Measurements from ENCODE around the gene RIMS4.
"Not testable (repeated sequence)": the region's sequence is repeated elsewhere in the genome, so short reads cannot be mapped to it uniquely, and the experiment has no call there.

The RIMS4 gene

DNA sequence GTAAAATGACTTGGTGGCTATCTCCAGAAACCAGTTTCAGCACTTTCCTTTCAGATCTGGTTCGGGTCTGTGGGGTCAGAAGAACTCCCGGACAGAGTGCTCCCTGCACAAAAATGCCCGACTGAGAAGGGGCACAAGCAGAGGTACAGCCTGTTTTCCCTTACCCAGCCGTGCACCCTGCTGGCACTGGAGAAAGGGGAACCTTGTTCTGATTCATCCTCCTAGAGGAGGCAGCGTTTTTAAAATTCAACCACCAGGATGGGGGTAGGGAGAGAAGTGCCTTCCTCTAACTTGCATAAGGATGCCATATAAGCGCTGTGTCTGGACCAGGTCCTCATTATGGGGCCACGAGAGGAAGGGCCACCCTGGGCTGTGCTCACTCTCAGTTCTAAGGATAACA lies 17.6 kb downstream of the RIMS4 start:
- DNase-seq: no peak

DNA sequence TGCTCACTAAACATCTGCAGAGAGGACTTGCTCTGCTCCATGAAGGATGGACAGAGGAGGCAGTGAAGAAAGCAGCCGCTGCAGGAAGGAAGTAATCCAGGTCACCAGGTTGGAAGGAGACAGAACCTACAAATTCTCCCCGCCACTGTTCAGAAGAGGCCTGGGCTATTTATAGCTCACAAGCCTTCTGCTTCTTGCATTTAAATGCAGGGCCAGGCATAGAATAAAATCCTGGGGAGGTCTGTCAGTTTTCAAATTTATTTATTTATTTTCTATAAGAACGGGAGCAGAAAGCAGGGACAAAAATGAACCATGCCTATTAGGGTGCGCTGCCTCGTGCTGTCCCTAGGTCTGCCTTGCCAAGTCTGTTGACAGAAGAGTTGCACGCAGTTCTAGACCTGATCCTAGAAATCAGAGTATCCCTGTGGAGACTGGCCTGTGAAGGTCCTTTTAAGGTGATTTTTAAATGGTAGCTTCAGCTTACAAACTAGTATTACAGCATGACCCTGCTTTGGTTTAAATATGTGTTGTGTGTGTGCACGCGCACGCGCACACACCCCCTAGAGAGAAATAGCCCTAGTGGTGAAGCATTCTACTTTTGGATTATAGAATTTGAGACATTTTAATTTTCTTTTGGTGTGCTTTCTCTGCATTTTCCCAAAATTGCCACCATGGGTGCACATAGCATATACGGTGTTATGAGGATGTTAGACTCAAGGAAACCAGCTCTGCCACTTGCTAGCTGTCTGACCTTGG lies 19.5 kb downstream of the RIMS4 start:
- DNase-seq: no peak

DNA sequence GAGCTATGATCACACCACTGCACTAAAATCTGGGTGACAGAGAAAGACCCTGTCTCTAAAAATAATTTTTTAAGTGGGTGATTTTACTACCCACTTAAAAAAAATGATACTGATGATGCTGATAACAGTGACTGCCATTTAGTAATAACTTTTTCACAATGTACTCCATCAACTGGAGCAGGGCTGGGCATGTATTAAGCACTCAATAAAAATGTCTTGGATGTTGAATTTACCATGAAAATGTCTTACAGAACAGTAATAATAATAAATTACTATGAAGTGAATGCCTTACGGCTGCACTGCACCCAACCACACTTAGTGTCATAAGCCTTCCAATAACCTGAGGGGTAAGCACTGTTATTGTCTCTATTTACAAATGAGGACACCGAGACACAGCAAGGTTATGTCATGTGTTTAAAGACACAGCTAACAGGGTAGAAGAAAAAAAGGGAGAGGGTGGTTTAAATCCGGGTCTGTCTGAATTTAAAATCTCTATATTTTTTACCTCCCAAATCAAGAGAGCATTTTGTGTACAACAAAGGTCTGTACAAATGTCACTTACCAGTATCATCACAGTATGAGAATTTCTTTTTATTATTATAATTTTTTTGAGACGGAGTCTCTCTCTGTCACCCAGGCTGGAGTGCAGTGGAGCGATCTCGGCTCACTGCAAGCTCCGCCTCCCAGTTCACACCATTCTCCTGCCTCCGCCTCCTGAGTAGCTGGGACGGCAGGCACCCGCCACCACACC lies 21.5 kb downstream of the RIMS4 start:
- DNase-seq: no peak

DNA sequence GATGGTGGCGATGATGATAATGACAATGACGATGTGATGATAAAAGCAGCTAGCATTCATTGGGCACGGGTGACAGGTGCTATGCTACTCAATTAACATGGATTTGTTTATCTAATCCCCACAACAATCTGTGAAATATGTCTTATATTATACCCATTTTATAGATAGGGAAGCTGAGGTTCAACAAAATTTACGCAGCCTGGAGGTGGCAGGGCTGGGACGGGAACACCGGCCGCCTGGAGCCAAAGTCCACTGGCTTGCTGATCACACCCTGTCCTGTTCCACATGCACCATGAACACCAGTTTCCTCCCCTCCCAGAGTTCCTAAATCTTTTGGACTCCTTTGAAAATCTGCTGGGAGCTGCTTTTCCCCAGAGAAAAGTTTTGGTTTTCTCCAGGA lies 23.0 kb downstream of the RIMS4 start:
- no peak for DNase-seq

DNA sequence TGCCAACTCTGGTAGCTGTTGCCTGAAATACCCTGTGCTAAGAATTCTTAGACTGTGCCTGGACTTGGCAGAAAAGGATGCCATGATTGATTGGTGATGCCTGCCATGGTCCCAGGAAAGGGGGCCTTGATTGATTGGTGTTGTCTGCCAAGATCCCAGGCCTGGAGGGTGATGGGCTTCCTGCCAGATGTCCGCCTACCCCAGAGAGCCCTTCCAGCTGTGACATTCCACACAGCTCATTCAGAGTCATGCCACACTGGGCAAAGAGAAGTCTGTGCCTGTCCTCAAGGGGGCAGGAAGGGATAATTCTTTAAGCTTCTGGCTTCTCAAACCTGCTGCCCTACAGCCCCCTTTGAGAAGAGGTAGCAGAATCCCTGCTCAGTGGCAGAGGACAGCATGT lies 24.6 kb downstream of the RIMS4 start:
- no peak for DNase-seq

DNA sequence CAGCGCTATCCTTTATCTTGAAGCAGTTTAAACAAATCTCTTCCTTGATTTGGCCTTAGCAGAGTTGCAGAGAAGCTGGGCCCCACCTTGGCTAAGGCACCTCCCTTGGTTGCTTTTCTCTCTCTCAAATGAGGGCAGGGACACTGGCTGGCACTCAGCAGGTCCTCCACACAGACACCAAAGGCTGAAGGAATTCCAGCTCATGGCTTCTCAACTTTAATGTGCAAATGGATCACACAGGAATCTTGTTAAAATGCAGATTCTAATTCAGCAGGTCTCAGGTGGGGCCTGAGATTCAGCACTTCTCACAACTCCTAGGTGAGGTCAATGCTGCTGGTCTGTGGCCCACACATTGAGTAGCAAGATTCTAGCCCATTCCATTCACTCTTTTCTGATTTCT lies 25.7 kb downstream of the RIMS4 start:
- no peak for DNase-seq

DNA sequence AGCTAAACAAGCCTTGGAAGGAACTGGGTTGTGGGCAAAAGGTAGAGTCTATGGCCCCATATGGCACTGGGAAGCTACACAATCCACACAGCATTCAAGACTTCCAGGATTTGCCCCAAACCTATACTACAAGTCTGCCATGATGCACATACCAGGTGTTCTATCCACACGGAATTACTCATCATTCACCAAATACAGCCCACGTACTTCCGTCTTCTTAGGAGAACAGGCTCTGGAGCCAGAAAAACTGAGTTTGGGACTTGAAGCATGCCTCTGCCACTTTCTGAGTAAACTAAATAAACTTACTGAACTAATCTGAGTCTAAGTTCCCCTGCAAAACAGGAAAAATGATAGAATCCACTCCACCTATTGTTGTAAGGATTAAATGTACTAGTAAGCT lies 28.6 kb downstream of the RIMS4 start:
- DNase-seq: no peak

DNA sequence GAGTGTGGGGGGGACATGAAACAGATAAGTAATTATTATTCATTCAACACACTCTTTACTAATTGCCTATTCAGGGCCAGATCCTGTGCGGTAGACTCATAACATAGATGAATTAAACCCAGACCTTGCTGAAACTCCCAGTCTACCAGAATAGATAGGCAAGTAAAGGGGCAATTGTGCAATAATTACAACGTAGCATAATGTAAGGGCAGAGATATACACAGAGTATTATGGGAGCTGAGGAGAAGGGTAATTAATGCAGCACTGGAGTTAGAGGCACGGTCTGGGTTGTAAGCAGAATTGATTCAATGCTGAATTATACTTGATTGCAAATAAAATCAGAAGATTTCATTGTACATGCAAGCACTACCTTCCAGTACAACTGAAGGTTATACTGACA lies 29.2 kb downstream of the RIMS4 start:
- no peak for DNase-seq

DNA sequence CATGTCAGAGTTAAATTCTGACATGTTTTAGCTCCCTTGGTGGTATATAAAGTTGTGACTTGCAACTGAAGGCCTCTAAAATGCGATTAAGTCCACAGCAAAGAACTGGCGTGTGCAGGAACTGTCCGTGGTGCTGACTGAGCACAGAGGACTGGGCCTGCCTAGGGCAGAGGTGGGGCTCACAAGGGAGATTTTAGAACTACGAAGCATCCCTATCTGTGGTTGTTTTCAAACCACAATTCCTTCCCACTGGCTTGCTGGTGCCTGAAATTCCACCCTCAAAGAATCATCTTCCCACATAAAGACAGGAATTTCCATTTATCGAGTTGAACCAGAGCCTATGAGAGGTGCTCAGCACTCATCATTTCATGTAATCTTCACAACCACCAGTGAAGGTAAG lies 30.1 kb downstream of the RIMS4 start:
- peak in 3 of 6 experiments; percentile 2 to 14 (median 11) for DNase-seq

DNA sequence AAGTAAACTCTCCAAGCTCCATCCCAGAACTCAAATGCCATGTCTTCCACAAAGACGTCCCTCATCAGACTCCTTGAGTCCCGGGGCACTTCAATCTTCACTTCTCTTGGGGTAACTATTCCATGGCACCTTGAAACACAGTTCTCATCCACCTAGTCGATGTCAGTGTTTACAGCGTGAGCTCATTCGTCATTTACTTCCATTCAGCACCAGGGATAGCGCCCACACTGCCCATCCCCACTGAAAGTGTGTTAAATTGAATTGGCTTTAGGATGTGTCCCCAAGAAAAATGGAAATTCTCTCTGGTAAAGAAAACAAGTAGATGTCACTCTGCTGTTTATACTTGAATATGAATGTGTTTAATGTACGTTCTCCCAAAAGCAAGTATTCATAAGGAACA lies 33.4 kb downstream of the RIMS4 start:
- no peak for DNase-seq

DNA sequence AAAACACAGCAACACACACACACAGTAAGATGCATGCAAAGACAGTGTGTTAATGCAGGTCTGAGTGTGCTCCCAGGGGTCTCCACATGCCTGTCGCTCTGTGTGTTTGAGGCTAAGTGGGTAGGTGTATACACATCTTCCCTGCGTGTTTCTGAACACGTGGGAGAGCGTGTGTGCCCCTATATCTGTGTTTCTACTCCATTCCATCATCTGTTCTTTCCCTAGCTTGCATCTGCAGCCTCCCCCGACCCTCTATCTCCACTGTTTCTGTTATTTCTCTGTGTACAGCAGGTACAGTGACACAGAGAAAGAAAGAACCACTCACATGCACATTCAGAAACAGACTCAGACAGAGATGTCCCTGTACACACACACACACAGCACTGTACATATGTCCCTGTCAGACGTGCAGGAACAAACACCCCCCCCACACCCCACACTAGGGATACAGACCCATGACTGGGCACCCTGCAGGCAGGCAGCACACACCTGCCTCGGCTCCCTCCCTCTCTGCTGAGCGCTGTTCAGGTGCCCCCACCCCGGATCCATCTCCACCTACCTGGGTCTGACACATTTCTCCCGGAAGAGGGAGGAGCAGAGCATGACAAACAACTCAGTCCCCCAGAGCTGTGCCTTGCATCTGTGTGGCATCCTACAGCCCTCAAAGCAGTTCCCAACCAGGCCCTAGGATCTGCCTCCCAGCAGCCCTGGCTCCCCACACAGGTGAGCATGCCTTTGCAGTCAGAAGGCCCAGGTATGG lies 37.1 kb downstream of the RIMS4 start:
- no peak for DNase-seq

DNA sequence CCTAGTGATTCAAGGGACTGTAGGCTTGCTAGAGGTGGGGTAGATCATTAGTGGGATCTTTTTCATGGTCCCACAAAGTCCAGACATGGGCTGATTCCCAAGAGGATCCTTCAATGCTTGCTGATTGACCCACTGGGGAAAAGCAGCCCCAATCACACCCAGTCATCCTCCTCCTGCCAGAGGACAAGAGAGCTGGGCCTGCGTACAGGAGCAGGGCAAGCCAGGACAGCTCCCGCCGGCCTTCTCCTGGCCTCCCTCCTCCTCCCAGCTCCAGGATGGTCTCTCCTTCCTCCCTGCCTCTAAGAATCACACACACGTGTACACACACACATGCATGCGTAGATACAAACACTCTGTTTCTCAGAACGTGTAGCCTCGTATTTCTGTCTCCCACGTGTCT lies 37.7 kb downstream of the RIMS4 start:
- DNase-seq: no peak

DNA sequence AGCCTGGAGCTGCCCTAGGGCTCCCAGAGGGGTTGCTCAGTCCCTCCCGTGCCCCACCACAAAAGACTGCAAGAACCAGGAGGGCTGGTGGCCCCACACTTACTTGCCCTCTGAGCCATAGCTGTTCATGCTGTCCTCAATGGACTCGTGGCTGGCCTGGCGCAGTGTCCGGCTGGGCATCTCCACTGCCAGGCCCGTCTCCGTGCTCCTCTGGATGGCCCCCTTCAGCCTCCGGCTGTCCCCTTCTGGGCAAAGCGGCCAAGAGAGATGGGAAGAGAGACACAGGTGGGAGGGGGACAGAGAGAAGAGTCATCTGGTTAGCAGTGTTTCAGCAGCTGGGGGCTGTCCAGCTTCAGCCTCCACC lies 39.2 kb downstream of the RIMS4 start:
- no peak for DNase-seq

DNA sequence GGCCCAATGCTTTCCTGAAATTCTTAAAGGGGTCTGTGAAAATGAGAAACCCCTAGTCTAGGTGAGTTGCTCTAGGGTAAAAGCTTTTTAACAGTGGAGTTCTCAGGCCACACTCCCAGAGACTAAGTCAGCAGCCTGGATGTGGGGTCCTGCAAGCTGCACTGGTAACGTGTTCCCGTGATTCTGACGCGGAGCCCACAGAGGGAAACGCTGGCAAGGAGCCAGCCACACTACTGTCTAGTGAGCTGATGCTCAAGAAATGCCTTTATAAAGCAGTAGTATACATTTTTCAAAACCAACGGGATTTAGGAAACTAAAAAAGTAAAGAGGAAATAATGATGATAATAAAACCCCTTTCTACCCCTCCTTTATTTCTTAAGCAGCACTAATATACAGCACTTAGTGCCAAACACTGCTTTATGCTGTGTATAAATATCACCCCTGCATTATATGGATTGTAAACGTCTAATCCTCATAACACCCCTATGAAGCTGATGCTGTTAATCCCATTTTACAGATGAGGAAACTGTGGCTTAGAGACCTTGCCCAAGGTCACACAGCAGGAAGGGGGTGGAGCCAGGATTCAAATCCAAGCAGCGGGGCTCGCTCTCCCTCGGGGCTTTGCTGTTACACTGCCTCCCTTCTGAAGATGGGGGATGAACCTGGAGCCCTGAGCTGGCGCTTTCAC lies 39.7 kb downstream of the RIMS4 start:
- DNase-seq: no peak

DNA sequence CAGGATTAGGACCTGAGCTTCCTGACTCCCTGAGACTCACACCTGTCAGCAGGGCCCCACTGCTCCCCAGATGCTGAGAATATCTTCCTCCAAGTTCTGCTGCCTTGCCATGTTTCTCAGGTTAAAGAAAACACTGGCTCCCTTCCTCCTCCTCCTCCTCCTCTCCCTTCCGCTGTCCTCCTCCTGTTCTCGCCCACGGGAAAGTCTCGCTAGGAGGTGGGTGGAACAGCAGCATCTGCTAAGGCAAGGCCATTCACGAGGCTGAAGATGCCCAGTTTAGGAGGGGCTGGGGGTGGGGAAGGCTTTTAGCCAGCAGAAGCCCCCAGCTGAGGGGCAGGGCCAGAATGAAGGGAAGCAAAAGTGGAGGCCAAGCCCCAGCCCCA lies 40.9 kb downstream of the RIMS4 start:
- no peak for DNase-seq

DNA sequence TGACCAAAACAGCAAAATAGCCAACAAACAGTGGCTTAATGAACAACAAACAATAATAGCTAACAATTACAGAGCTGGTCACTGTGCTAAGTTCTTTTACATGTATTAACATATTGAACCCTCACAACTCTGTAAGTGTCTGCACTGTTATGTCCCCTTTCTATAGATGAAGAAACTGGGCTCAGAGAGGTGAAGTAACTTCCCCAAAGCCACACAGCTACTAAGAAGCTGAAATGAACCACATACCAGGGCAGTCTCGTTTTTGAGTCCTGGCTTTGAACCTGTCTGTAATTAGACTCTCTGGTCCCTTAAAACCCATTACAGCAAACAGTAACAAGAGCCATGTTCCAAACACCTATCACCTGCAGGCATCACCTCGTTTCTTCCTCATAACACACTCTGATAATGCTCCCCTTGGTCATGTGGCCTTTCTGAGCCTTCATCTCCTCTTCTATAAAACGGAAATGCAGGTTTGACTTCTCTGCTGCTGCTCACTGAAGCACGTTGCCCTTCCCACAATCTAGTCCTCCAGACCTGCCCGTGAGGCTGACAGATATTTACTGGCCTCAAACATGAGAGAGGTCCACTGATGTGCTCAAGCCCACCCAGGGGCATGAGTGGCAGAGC lies 41.4 kb downstream of the RIMS4 start:
- no peak for DNase-seq

DNA sequence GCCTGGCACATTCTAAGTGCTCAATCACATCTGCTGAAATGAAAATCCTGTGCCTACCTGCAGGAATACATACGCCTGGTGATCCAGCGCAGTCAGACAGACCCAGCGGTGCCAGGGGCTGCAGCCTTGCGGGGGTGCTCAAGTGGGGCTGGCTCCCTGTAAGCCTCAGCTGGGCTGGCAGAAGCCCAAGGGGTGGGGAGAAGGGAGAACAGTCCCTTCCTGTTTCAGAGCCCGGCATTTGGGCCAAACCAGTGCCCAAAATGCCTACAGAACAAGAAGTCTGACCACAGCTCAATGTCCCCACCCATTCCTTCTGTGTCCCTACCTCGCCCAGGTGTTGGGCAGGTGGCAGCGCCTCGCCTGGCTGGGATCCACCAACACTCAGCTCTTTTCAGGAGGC lies 42.1 kb downstream of the RIMS4 start:
- no peak for DNase-seq

DNA sequence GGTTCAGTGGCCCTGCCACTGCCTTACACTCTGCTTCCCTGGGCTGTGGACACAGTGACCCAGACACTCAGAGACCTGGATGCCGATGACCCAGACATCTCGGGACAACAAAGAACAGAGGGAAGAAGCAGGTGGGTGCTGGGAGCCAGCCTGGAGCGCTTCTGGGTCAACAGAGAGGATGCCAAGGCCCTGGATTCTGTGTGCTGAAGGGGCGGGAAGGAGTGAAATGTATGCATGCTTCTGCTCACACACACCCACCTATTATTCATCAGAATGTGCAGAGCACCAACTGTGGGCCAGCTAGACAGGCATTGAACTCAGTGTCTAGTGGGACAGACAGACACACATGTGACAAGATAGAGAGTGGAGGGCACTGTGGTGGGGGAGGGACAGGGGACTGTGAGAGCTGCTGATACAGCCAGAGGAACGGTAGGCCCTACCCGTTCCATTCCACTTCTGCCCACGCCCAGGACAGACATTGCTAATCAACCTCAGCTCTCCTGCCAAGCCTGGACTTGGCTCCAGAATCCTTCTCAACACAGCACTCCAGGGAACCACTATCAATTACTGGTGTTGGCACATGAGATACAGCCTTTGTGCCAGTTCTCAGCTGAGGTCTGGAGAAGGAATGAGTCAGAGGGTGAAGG lies 44.5 kb downstream of the RIMS4 start:
- no peak for DNase-seq

DNA sequence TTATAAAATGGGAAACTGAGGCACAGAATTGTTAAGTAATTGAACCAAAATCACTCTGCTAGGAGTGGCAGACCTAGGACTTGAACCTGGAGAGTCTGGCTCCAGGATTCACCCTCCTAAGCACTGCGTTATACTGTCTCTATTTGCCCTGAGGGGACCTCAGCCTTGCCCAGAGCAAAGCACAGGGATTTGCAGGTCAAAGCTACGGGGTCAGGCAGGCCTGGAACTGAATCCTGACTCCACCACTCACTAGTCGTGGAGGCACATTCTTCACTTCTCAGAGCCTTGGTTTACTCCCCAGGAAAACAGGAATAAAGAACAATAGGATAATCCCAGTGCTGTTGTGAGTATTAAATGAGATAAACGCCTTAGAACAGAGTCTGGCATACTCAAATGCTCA lies 45.3 kb downstream of the RIMS4 start:
- DNase-seq: no peak

DNA sequence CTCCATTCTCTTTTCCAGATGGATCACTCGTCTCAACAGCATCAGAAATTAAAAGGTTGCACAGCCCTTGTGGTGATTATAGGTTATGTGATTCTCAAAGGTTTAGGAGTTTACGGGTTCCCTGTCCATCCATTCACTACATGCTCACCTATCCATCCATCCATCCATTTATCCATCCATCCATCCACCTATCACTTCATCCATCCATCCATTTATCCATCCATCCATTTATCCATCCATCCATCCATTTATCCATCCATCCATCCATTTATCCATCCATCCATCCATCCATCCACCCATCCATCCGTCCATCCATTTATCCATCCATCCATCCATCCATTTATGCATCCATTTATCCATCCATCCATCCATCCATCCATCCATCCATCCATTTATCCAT lies 46.5 kb downstream of the RIMS4 start:
- not testable (repeated sequence) for DNase-seq

DNA sequence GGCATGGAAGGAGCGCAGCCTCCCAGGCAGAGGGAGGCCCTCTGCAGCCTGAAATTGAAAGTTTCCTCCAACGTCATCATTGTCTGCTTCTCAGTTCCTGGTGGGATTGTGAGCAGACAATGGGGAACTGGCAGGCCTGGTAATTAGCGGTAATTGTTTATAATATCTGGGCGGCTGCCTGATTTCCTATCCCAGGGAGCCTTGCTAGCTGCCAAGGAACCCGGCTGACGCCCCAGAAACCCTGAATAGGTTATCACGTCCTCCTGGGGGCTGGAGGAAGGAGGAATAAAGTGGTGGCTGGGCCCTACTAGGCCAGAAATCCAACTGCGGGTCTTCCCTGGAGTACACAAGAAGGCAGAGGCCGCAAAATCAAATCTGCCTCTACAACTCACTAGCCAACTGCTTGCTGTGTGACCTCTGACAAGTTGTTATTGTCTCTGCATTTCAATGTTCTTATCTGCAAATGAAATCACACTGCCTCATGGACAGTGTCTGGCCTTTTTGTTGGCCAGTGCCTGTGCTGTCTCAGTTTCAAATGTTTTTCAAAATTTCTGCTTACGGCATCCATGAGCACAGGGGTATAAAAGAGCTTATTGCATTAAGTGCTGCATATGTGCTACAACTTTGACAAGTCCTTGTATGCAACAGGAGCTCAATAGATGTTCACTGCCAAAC lies 47.7 kb downstream of the RIMS4 start:
- no peak for DNase-seq

DNA sequence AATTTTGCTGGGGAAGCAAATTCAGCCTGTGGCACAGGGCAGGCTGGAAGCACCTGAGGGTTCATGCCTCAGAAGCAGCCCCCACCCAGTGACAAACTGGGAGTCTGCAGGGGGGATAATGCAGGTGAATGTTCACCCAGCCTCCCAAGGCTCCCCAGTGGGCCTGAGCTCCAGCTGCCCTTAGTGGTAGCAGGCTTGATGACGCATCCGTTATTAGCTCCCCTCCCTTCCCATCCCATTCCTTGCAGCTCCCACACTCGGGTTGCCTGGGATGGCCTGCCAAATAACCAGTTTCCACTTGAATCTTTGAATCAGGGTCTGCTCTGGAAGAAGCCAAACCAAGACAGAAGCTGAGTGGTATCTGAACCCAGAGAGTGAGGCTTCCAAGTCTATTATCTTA lies 48.9 kb downstream of the RIMS4 start:
- no peak for DNase-seq

Data from stimulated activated naive CD4-positive, alpha-beta T cell (primary cell).